ENCODE data around the gene EIPR1.

EIPR1 gene

GRCh38 chr2:3389193-3389592, 11.6 kb upstream of the EIPR1 start:
- TF ChIP-seq CTCF (conservative IDR thresholded peaks at IDR 0.05; ENCODE audit: low read length) = no peak
- H3K4me3 ChIP-seq (ENCODE audit: low read length) = no peak overlapping the region
- DNase-seq (ENCODE audit: low read depth) = no peak

- DNase-seq (ENCODE audit: low read depth) = no peak
- no peak overlapping the region for H3K4me3 ChIP-seq (ENCODE audit: low read length)
- no peak for TF ChIP-seq CTCF (conservative IDR thresholded peaks at IDR 0.05; ENCODE audit: low read length)
Observed at GRCh38 chr2:3388412-3388738, 10.8 kb upstream of the EIPR1 start.

GRCh38 chr2:3387644-3388411, 10.2 kb upstream of the EIPR1 start:
- no peak for DNase-seq (ENCODE audit: low read depth)
- H3K4me3 ChIP-seq (ENCODE audit: low read length) = no peak overlapping the region
- no peak for TF ChIP-seq CTCF (conservative IDR thresholded peaks at IDR 0.05; ENCODE audit: low read length)

- TF ChIP-seq CTCF (conservative IDR thresholded peaks at IDR 0.05; ENCODE audit: low read length) = no peak
Observed at GRCh38 chr2:3387011-3387410, 9.4 kb upstream of the EIPR1 start.

GRCh38 chr2:3386448-3386958, 8.9 kb upstream of the EIPR1 start:
- no peak for TF ChIP-seq CTCF (conservative IDR thresholded peaks at IDR 0.05; ENCODE audit: low read length)
- DNase-seq (ENCODE audit: low read depth) = no peak
- H3K4me3 ChIP-seq (ENCODE audit: low read length) = no peak overlapping the region

More at GRCh38 chr2:3387011-3387410, 9.4 kb upstream of the EIPR1 start:
- no peak for DNase-seq (ENCODE audit: low read depth)
- no peak overlapping the region for H3K4me3 ChIP-seq (ENCODE audit: low read length)

- peak within 1 kb of the TSS; percentile 99 for H3K4me3 ChIP-seq (ENCODE audit: low read length)
- peak; percentile 51 for TF ChIP-seq CTCF (conservative IDR thresholded peaks at IDR 0.05; ENCODE audit: low read length)
- peak; percentile 82 for DNase-seq (ENCODE audit: low read depth)
Observed at GRCh38 chr2:3379647-3380534, 2.3 kb upstream of the EIPR1 start, which contains the start of gene TRAPPC12. Gene TRAPPC12 (plus strand): TSS chr2:3379694. CDS start chr2:3387624, 7,930 bp downstream.
